Hypothalamus (tissue), 51 donors: ENCODE results near the gene NRP2.

Experiments used
- DNase-seq, 51 donors: peaks; one replicate each; lab custom pipeline; 2025; lab: John Stamatoyannopoulos, UW

NRP2 gene

GRCh38 chr2:205767617-205768016, 85.3 kb downstream of the NRP2 start:
- DNase-seq: no peak

- no peak for DNase-seq
Measured at GRCh38 chr2:205768341-205768740, 86.0 kb downstream of the NRP2 start.

- DNase-seq: no peak
Measured at GRCh38 chr2:205768815-205769494, 86.7 kb downstream of the NRP2 start.

GRCh38 chr2:205769495-205769850, 87.2 kb downstream of the NRP2 start:
- no peak for DNase-seq

GRCh38 chr2:205769879-205770278, 87.6 kb downstream of the NRP2 start:
- no peak for DNase-seq

GRCh38 chr2:205770577-205770976, 88.3 kb downstream of the NRP2 start:
- DNase-seq: no peak

- no peak for DNase-seq
Measured at GRCh38 chr2:205771031-205771430, 88.7 kb downstream of the NRP2 start.

- no peak for DNase-seq
Measured at GRCh38 chr2:205771666-205772065, 89.4 kb downstream of the NRP2 start.

GRCh38 chr2:205772983-205773382, 90.7 kb downstream of the NRP2 start:
- no peak for DNase-seq

- no peak for DNase-seq
Measured at GRCh38 chr2:205773989-205774388, 91.7 kb downstream of the NRP2 start.

- DNase-seq: peak in 4 of 51 donors; percentile 5 to 18 (median 16)
Measured at GRCh38 chr2:205775097-205775877, 93.0 kb downstream of the NRP2 start.

GRCh38 chr2:205776139-205776538, 93.8 kb downstream of the NRP2 start:
- peak in 20 of 51 donors; percentile 5 to 55 (median 22) for DNase-seq

GRCh38 chr2:205776720-205777119, 94.4 kb downstream of the NRP2 start:
- no peak for DNase-seq

- no peak for DNase-seq
Measured at GRCh38 chr2:205778356-205778755, 96.1 kb downstream of the NRP2 start.

- DNase-seq: no peak
Measured at GRCh38 chr2:205780645-205781044, 98.3 kb downstream of the NRP2 start.

GRCh38 chr2:205781244-205781931, 99.1 kb downstream of the NRP2 start:
- no peak for DNase-seq

GRCh38 chr2:205782941-205783340, 100.6 kb downstream of the NRP2 start:
- no peak for DNase-seq

GRCh38 chr2:205783872-205784499, 101.7 kb downstream of the NRP2 start:
- no peak for DNase-seq

GRCh38 chr2:205785507-205786260, 103.4 kb downstream of the NRP2 start:
- no peak for DNase-seq

GRCh38 chr2:205786976-205787375, 104.7 kb downstream of the NRP2 start:
- no peak for DNase-seq
